ENCODE results near the gene RASSF9. TPM values are rescaled to one million over a fixed set of nuclear protein-coding genes. Genes with fewer than 3 reads are reported as not detected.

The RASSF9 gene
- total and polyA plus RNA-seq, 12 donors: 0.84 to 15.2 (median 5.9) TPM

- Histone ChIP-seq H3K4me1 (no peaks in the 10 kb centered on the region), H3K27me3 (no peaks in the 10 kb centered on the region), H3K27ac (no peak overlapping the region), H3K4me3 (no peak overlapping the region), H3K9me3 (no peaks in the 10 kb centered on the region), H3K36me3 (peaks cover 0 to 6% (median 0%) of the 10 kb centered on the region in 9 donors)
- no peak for TF ChIP-seq CTCF (IDR thresholded peaks at IDR 0.05)
- ATAC-seq: no peak
- DNase-seq: no peak
- intact Hi-C loops (cut with DNase I): no loop called here
These were observed 15.0 kb downstream of the RASSF9 start for GRCh38 chr12:85821206-85821605.

- TF ChIP-seq CTCF (IDR thresholded peaks at IDR 0.05): no peak
- no peak overlapping the region for H3K27ac ChIP-seq
- no peaks in the 10 kb centered on the region for H3K27me3 ChIP-seq
- H3K36me3 ChIP-seq: peaks cover 0 to 6% (median 0%) of the 10 kb centered on the region in 9 donors
- DNase-seq (no peak), ATAC-seq (no peak)
- H3K9me3 ChIP-seq: no peaks in the 10 kb centered on the region
- H3K4me1 ChIP-seq: peaks cover 0 to 2% (median 0%) of the 10 kb centered on the region in 9 donors
- intact Hi-C loops (cut with DNase I): no loop called here
- no peak overlapping the region for H3K4me3 ChIP-seq
These were observed 16.1 kb downstream of the RASSF9 start for GRCh38 chr12:85820101-85820500.

- Histone ChIP-seq H3K27ac (peak overlapping the region in 1 of 10 donors; percentile 7), H3K36me3 (peaks cover 0 to 6% (median 0%) of the 10 kb centered on the region in 9 donors), H3K9me3 (no peaks in the 10 kb centered on the region), H3K27me3 (no peaks in the 10 kb centered on the region), H3K4me1 (peaks cover 0 to 21% (median 13%) of the 10 kb centered on the region in 9 donors), H3K4me3 (no peak overlapping the region)
- ATAC-seq (no peak), DNase-seq (no peak)
- TF ChIP-seq CTCF (IDR thresholded peaks at IDR 0.05): no peak
- intact Hi-C loops (cut with DNase I): no loop called here
These were observed 21.5 kb downstream of the RASSF9 start for GRCh38 chr12:85814741-85815140.

GRCh38 chr12:85814071-85814470 lies 22.1 kb downstream of the RASSF9 start:
- Histone ChIP-seq H3K36me3 (peaks cover 0 to 6% (median 0%) of the 10 kb centered on the region in 9 donors), H3K4me1 (peaks cover 0 to 21% (median 13%) of the 10 kb centered on the region in 9 donors), H3K27ac (no peak overlapping the region), H3K4me3 (no peak overlapping the region), H3K9me3 (no peaks in the 10 kb centered on the region), H3K27me3 (no peaks in the 10 kb centered on the region)
- peak in 2 of 9 donors; percentile 8 to 20 for TF ChIP-seq CTCF (IDR thresholded peaks at IDR 0.05)
- ATAC-seq: peak in 2 of 8 donors; percentile 63 to 71
- DNase-seq: no peak
- intact Hi-C loops (cut with DNase I): no loop called here

GRCh38 chr12:85809500-85809899 lies 26.7 kb downstream of the RASSF9 start:
- DNase-seq (no peak), ATAC-seq (no peak)
- Histone ChIP-seq H3K27me3 (no peaks in the 10 kb centered on the region), H3K27ac (no peak overlapping the region), H3K4me3 (no peak overlapping the region), H3K4me1 (peaks cover 0 to 19% (median 8%) of the 10 kb centered on the region in 9 donors), H3K9me3 (no peaks in the 10 kb centered on the region), H3K36me3 (peaks cover 0 to 15% (median 0%) of the 10 kb centered on the region in 9 donors)
- intact Hi-C loops (cut with DNase I): no loop called here
- TF ChIP-seq CTCF (IDR thresholded peaks at IDR 0.05): no peak
